Measurements from ENCODE around the gene RETREG1. TPM values are rescaled to one million over a fixed set of nuclear protein-coding genes. Genes with fewer than 3 reads are reported as not detected.

Gene RETREG1
- total and polyA plus RNA-seq, 2 of the 13 experiments (the other 11 are each of a cell fraction or from before 2014, with no cell fraction given) = 0.07 TPM; not detected in 1

DNA sequence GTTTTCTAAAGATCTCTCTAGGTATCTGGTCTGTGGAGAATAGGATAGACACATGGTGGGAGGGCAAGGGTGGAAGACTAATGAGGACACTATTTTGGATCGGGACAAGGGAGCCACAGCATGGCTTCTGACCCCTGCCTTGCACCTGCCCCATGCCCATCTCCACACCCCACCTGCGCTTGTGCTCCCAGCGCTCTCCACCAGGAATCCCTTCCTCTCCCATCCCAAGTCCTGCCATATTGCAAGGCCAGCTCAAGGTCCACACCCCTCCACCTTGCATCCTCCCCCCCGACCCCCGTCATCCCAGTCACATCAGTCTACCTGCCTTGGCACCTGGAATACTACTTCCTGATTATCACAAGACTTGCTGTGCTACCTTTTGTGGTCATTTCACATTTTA, 44.2 kb upstream of the RETREG1 start:
- H3K9me3 ChIP-seq (ENCODE audit: low read length) = no peaks in the 10 kb centered on the region
- H2AFZ ChIP-seq (ENCODE audit: low read length) = no peak overlapping the region
- H3K4me2 ChIP-seq (ENCODE audit: low read depth, low read length) = no peak overlapping the region
- no peak for TF ChIP-seq ZNF12 (CRISPR knock-in tag; IDR thresholded peaks at IDR 0.05)
- no peak for TF ChIP-seq ZNF235 (CRISPR knock-in tag; IDR thresholded peaks at IDR 0.05; ENCODE audit: borderline replicate concordance)
- no peak for TF ChIP-seq ZNF616 (CRISPR knock-in tag; IDR thresholded peaks at IDR 0.05; ENCODE audit: low read depth)
- DNase-seq (ENCODE audit: low spot score) (no peak), ATAC-seq (no peak), FAIRE-seq (no peak)
- H3K27ac ChIP-seq (ENCODE audit: extremely low read length, insufficient read depth, low read length) = no peak overlapping the region
- H3K4me1 ChIP-seq (ENCODE audit: insufficient read depth, low read length) = no peaks in the 10 kb centered on the region
- WGBS (ENCODE audit: low lambda C conversion rate) = 60% methylated on average over 5 of the region's 5 CpGs
- in situ Hi-C loops (cut with HindIII; ENCODE audit: extremely low pct_ligation_motif_present, low pct_unique_long_range_greater_than_20kb) = loop anchor here (10.0 kb wide), 1 partner anchor 176 kb away; no protein-coding TSS in a partner anchor
- H3K4me3 ChIP-seq (replicated peaks in 1 of 3; ENCODE audit: insufficient read depth in 1 of 3, low read depth in 2 of 3, low read length in 3 of 3) = no peak overlapping the region
- ChIA-PET CTCF (ENCODE audit: low intra/inter-chr PET ratio, low total read pairs) (no interaction called here), POLR2A (no interaction called here)
- intact Hi-C loops (cut with micrococcal nuclease; ENCODE audit: unreplicated experiment) = no loop called here
- H4K20me1 ChIP-seq (ENCODE audit: insufficient read depth, low read length) = no peaks in the 10 kb centered on the region
- no TSS peak for BruUV-seq (replicated peaks)
- H3K79me2 ChIP-seq (ENCODE audit: insufficient read depth, low read length) = no peaks in the 10 kb centered on the region
- peaks cover under 1 to 6% of the 10 kb centered on the region in 2 experiments; a peak in 4 of 5 replicates for H3K36me3 ChIP-seq (replicated peaks in 1 of 2; ENCODE audit: control insufficient read depth in 1 of 2, insufficient read depth in 2 of 2, low read length in 2 of 2)
- H3K9ac ChIP-seq (ENCODE audit: insufficient read depth, low read depth, low read length) = no peak overlapping the region
- no peaks in the 10 kb centered on the region; a peak in 2 of 5 replicates for H3K27me3 ChIP-seq (ENCODE audit: control insufficient read depth in 1 of 2, insufficient read depth in 2 of 2, low read length in 2 of 2)

DNA sequence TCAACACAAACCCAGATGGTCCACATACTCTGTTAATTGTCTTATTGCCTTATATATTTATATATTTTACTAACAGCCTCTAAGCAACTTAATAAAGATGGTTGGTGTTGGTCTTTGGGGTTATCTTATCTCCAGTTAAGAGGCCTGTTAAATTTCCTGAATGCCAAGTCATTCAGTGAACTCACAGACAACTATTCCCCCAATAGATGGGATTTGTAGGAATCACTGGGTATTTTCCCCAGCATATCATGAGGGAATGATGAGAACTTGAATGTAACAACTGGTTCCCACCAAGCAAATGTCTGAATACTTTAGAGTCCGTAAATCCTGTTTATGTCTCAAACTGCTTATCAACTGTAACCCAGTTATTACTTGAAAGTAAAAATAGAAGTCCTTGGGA, 42.7 kb upstream of the RETREG1 start:
- POLR2A ChIA-PET = no interaction called here
- H3K36me3 ChIP-seq (replicated peaks in 1 of 2; ENCODE audit: control insufficient read depth in 1 of 2, insufficient read depth in 2 of 2, low read length in 2 of 2) = no peaks in the 10 kb centered on the region
- H3K9me3 ChIP-seq (ENCODE audit: low read length) = no peaks in the 10 kb centered on the region
- ATAC-seq (no peak), FAIRE-seq (no peak), DNase-seq (ENCODE audit: low spot score) (no peak)
- H3K4me2 ChIP-seq (ENCODE audit: low read depth, low read length) = no peak overlapping the region
- intact Hi-C loops (cut with micrococcal nuclease; ENCODE audit: unreplicated experiment) = no loop called here
- H3K27me3 ChIP-seq (ENCODE audit: control insufficient read depth in 1 of 2, insufficient read depth in 2 of 2, low read length in 2 of 2) = no peaks in the 10 kb centered on the region; a peak in 3 of 5 replicates
- no peak overlapping the region for H2AFZ ChIP-seq (ENCODE audit: low read length)
- H3K79me2 ChIP-seq (ENCODE audit: insufficient read depth, low read length) = no peaks in the 10 kb centered on the region
- CTCF ChIA-PET (ENCODE audit: low intra/inter-chr PET ratio, low total read pairs) = no interaction called here
- no peak overlapping the region for H3K27ac ChIP-seq (ENCODE audit: extremely low read length, insufficient read depth, low read length)
- no peak for TF ChIP-seq SIX1 (CRISPR knock-in tag; IDR thresholded peaks at IDR 0.05; ENCODE audit: borderline replicate concordance)
- no peak for TF ChIP-seq ZNF678 (CRISPR knock-in tag; IDR thresholded peaks at IDR 0.05)
- no peak for TF ChIP-seq SMC3 (IDR thresholded peaks at IDR 0.05; ENCODE audit: low read length)
- TF ChIP-seq, protein P1, sequence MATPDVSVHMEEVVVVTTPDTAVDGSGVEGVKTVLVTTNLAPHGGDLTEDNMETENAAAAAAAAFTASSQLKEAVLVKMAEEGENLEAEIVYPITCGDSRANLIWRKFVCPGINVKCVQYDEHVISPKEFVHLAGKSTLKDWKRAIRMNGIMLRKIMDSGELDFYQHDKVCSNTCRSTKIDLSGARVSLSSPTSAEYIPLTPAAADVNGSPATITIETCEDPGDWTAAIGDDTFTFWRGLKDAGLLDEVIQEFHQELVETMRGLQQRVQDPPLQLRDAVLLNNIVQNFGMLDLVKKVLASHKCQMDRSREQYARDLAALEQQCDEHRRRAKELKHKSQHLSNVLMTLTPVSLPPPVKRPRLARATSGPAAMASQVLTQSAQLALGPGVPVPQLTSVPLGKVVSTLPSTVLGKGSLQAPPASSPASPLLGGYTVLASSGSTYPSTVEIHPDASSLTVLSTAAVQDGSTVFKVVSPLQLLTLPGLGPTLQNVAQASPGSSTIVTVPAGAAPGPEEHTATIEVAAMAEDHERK (CRISPR knock-in tag; IDR thresholded peaks at IDR 0.05; ENCODE audit: low read depth) = no peak
- no peak for TF ChIP-seq ZSCAN25 (CRISPR knock-in tag; IDR thresholded peaks at IDR 0.05)
- TF ChIP-seq NR1H2 (CRISPR knock-in tag; IDR thresholded peaks at IDR 0.05; ENCODE audit: borderline replicate concordance, low read depth) = no peak
- TF ChIP-seq KMT2A (CRISPR knock-in tag; IDR thresholded peaks at IDR 0.05) = no peak
- TF ChIP-seq, protein P2, sequence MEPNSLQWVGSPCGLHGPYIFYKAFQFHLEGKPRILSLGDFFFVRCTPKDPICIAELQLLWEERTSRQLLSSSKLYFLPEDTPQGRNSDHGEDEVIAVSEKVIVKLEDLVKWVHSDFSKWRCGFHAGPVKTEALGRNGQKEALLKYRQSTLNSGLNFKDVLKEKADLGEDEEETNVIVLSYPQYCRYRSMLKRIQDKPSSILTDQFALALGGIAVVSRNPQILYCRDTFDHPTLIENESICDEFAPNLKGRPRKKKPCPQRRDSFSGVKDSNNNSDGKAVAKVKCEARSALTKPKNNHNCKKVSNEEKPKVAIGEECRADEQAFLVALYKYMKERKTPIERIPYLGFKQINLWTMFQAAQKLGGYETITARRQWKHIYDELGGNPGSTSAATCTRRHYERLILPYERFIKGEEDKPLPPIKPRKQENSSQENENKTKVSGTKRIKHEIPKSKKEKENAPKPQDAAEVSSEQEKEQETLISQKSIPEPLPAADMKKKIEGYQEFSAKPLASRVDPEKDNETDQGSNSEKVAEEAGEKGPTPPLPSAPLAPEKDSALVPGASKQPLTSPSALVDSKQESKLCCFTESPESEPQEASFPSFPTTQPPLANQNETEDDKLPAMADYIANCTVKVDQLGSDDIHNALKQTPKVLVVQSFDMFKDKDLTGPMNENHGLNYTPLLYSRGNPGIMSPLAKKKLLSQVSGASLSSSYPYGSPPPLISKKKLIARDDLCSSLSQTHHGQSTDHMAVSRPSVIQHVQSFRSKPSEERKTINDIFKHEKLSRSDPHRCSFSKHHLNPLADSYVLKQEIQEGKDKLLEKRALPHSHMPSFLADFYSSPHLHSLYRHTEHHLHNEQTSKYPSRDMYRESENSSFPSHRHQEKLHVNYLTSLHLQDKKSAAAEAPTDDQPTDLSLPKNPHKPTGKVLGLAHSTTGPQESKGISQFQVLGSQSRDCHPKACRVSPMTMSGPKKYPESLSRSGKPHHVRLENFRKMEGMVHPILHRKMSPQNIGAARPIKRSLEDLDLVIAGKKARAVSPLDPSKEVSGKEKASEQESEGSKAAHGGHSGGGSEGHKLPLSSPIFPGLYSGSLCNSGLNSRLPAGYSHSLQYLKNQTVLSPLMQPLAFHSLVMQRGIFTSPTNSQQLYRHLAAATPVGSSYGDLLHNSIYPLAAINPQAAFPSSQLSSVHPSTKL (CRISPR knock-in tag; IDR thresholded peaks at IDR 0.05) = no peak
- no peak for TF ChIP-seq RORA (CRISPR knock-in tag; IDR thresholded peaks at IDR 0.05)
- TF ChIP-seq ZNF7 (CRISPR knock-in tag; IDR thresholded peaks at IDR 0.05) = no peak
- 43% methylated on average over 1 of the region's 1 CpG for WGBS (ENCODE audit: low lambda C conversion rate)
- H3K4me1 ChIP-seq (ENCODE audit: insufficient read depth, low read length) = no peaks in the 10 kb centered on the region
- no peak overlapping the region for H3K9ac ChIP-seq (ENCODE audit: insufficient read depth, low read depth, low read length)
- H4K20me1 ChIP-seq (ENCODE audit: insufficient read depth, low read length) = no peaks in the 10 kb centered on the region
- BruUV-seq (replicated peaks) = no TSS peak
- in situ Hi-C loops (cut with HindIII; ENCODE audit: extremely low pct_ligation_motif_present, low pct_unique_long_range_greater_than_20kb) = no loop called here
- H3K4me3 ChIP-seq (replicated peaks in 1 of 3; ENCODE audit: insufficient read depth in 1 of 3, low read depth in 2 of 3, low read length in 3 of 3) = no peak overlapping the region

Measured in HepG2 (cell line).